GM21717 (cell line): ENCODE data around the gene KLRG1.
A peak's percentile ranks its signal among the peaks of the same experiment; 100 is the strongest.

Experiments used
- ATAC-seq: cut with Tn5 transposase; IDR thresholded peaks from one replicate; pipeline ENCODE4 v1.9.1; 2021; ENCODE audit warnings: mild to moderate bottlenecking, moderate library complexity; ENCODE audit not compliant: unreplicated experiment

KLRG1 gene

DNA sequence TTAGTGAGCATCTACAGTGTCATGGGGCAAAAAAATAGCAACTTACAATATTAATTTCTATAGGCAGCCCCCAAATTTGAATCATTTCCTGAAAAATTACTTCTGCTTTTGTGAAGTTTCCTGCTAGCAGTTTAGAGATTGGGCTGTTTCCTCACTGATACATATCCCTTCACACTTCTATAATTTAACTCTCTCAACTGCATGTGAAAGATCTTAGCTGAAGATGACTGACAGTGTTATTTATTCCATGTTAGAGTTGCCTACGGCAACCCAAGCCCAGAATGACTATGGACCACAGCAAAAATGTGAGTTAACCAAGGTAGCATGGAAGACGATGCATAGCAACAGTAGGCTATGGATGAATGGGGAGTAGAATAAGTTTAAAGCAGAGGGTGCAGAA is at the start of gene KLRG1:
KLRG1 (plus strand) TSS at position 134 of the 400 bp plus-strand sequence; CDS start at position 224, 90 bp downstream.
- no peak for ATAC-seq

GRCh38 chr12:8941691-8942478 is 47.5 kb upstream of the KLRG1 start:
- ATAC-seq = no peak

DNA sequence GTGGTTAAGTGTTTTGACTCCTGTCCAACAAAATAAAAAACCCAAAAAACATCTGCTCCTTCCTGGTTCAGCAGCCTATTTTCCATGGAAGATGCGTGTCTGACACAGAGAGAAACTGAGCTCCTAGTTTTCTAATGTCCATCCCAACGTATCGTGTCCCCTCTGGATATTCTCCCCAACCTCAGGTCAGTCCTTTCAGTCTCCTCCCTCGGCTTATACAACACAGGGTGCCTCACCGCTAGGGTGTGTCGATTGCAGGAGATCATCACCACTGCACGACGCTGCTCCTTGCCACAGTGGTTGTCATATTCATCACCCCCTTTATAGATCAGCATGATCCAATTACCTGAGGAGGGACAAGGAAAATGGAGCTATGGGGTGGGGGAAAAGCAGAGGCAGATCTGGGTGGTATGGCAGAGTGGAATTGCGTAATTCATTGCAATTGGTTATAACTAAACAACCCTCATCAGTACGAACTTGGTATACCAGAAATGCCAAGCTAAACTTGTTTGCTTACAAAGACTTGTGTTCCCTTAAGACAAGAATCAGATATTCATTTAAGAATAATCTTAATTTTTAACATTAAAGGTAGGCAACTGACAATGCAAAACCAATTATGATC is 45.7 kb upstream of the KLRG1 start:
- no peak for ATAC-seq

DNA sequence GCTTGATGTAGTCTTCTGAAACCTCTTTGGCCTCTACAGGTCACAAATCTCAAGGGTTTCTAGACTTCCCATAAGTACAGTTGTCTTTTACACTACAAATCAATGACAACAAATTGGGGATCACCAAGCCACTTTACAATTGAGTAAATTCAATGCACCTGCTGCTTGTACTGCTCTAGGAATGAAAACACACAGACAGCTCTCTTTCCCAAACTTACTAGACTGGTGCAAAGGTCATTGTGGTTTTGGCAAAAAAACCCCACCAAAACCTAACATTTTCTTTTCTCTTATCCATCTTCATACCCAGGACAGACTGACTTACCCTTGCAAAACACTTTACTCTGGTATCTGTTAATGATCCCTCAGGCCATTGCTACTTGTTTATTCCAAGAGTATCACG is 42.6 kb upstream of the KLRG1 start:
- ATAC-seq = no peak

- ATAC-seq = no peak
These were observed 41.6 kb upstream of the KLRG1 start for GRCh38 chr12:8947737-8948136.

DNA sequence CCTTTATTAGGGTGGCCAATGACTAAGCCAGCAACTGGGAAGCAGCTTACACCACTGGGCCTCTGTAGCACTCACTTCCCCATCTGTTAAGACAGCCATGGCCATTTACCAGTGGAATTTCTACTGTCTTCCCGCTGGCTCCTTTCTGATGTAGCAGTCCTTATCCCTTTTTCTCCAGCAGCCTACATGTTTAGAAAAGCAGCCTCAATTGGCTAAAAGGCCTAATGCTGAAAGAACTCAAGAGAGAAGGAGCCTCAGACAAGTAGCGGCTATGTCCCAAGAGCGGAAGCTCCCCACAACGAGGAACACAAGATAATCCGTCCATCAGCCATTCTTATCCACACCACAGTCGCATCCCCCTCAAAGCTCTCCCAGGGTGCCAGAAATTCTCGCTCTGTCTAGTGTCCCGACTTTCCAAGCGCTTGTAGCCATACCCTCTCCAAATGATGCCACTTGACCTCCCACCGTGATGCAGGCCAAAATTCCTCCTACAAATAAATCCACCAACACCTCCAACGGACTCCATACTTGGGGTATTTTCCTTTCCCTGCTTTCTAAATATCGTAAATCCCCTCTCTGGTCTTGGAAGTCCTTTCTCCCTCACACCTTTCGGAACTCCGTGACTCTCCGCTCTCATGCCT is 40.5 kb upstream of the KLRG1 start:
- ATAC-seq = no peak

DNA sequence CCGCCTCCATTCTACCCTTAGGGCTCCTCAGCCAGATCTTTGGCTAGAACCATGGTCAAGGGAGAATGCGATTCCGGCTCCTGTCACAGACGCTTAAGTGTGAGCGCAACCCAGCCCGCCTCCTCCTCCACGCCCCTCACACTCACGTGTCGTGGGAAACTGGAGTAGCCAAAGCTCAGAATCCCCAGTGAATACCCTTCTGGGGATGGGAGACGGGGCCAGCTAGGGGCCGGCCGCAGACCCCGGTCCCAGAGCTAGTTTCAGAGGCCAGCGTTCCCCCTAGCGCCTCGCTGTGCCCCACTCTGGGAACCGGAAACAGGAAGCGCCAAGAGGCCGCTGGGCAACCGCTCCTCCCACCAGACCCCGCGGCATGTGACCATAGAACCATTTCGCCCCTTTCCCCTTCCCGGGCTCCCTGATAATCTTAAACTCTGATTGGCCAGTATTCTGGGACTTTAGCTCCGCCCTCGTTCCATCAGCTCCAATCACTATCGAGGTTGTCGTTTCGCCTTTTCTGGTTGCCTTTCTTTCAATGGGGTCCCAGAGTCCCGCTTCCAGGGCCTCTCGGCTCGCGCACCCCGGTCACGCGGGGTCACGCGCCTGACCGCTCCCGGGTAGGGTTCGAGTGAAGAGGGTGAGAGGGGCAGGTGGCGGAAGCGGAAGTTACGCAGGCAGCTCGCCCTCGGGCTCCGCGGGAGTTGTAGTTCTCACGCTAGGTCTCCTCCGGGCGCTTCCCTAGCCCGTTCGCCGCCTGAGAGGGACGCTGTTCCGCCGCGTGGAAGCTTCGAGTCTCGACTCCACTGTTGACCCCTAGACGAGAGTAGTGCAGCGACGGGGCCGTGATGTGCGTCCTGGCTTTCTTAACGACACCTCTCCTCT is 39.8 kb upstream of the KLRG1 start, which contains the start of gene M6PR:
M6PR (minus strand) TSS at position 304 of the 879 bp plus-strand sequence. CDS start 3,241 bp downstream, outside the sequence.
- peak; percentile 86 for ATAC-seq

DNA sequence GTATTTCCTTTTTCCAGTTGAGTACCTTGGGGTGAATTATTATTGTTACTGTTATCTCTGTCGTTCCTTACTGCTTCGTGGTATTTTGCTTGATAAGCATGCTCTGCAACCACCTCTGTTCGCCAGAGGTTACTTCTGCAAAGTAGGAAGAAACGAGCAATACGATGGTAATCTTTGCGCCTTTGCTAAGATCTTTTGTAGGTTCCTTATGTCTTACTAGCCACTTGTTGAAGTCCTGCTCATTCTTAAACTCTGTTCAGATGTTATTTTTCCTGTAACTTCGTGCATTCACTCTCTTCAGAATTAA is 39.2 kb upstream of the KLRG1 start:
- peak; percentile 11 for ATAC-seq

DNA sequence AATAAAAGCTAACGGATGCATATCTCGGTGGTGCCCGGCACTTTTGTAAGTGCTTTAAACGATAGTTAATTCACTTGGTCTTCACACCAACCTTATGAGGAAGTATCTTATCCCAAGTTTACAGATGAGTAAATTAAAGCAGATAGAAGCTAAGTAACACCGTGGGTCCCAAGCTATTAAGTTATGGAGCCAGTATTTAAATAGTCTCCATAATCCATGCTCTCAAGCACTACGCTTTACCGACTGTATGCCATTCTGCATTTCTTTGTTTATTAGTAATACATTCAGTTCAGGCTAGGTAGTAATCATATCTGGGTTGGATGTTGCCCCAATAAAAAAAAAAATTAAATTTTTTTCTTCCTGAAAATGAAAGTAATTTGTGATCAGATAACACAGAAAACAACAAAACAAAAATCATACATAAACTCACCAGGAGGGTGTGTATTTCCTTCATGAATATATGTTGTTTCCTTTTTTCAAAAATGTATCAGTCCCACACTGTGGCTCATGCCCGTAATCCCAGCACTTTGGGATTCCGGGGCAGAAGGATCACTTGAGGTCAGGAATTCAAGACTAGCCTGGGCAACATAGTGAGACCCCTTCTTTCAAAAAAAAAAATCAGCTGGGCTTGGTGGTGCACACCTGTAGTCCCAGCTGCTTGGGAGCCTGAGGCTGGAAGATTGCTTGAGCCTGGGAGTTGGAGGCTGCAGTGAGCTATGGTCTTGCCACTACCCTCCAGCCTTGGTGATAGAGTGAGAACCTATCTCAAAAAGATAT is 38.5 kb upstream of the KLRG1 start:
- ATAC-seq = no peak

DNA sequence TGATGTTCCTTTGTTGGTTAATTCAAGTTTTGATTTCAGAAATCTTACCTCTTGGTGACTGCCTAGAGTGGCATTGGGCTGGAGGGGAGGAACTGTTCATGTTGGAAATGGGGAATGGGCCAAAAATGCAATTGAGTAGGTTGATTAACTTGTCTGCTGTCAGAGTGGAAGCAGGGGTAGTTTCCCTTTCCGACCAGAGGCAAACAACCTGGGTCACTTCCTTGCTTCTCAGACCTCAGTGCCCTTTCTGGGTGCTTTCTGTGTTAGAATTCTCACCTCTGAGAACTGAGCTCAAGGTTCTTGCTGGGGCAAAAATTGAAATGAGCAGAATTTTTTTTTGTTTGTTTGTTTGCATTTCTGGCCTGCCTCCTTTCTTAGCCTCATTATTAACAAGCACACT is 37.6 kb upstream of the KLRG1 start:
- ATAC-seq = no peak

DNA sequence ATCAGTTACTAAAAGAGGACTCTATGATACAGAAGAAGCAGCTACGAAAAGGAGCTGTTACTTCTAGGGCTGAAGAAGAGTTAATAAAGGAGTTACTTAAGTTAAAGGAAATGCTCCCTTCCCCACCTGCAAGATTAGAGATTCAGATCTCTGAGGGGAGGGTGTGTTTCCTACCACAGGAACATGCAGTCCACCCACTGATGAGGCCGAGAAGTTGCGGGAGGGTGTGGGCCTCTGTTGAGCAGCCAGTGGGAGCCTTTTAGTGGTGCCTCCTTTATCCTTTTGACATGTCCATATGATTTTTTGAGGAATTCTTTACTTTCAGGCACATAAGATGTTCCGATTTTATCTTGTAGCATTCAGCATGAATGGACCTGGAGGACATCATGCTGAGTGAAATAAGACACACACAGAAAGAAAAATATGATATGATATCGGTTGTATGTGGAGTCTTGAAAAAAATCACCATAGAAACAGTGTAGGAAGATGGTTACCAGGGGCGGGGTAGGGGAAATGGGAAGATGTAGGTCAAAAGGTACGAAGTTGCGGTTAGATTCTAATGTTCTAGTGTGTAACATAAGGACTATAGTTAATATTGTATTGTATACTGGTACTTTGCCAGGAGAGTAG is 35.5 kb upstream of the KLRG1 start:
- no peak for ATAC-seq

DNA sequence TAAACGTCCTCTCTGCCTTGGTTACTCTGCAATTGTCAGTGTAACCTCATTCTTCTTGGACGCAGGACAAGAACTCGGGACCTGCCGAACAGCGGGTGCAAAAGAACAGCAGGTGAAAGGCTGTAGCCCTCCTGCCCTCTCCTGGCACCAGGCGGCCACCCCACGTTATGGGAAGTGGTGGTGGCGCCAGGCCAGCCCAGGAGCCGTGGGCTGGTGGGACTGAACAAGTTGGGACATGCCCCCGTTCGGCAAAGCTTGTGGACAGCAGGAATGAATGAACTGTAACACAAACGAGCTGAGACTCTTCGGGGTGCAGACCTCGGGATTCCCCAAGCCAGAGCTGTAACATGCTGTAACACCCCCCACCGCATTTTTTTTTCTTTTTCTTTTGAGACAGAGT is 33.3 kb upstream of the KLRG1 start:
- no peak for ATAC-seq

DNA sequence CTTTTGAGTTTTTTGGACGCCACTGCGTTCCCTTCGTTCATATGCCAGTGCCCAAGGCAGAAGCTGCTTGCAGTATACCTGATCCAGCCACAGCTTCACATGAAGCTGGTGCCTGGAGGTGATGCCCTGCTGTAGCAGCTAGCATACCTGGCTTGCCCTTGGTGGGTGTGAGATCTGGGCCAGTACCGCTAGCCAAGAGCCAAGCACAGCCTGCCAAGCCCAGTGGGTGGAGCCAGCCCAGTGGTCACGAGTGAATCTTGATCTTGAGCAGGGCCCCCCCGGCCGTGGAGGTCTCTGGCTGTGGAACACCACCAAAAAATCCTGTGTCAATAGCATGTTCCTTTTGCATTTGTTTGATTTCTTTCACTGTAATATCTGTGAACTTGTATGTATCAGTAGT is 32.6 kb upstream of the KLRG1 start:
- ATAC-seq = no peak

DNA sequence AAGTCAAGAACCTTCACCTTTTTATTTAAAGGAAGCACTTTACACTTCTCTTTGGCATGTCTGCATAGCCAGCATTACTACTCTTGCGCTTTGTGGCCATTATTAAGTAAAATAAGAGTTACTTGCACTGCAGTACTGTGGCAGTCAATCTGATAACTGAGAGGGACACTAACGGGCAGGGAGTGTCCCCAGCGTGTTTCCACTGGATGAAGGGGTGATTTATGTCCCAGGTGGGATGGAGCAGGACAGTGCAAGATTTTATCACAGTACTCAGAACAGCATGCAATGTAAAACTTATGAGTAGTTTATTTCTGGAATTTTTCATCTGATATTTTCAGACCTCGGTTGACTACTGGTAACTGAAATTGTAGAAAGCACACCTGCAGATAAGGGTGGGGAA is 31.8 kb upstream of the KLRG1 start:
- ATAC-seq = no peak

DNA sequence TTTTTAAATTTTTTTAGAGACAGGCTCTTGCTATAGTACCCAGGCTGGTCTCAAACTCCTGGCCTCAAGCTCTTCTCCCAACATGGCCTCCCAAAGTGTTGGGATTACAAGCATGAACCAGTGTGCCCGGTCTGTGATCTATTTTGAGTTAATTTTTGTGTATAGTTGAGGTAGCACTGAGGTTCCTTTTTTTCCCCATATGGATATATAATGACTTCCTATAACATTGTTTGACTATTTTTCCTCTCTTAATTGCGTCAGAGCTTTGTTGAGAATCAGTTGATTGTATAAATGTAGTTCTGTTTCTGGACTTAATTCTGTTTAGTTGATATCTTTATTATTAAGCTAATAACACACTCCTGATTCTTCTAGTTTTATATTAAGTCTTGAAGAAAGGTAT is 31.3 kb upstream of the KLRG1 start:
- no peak for ATAC-seq

DNA sequence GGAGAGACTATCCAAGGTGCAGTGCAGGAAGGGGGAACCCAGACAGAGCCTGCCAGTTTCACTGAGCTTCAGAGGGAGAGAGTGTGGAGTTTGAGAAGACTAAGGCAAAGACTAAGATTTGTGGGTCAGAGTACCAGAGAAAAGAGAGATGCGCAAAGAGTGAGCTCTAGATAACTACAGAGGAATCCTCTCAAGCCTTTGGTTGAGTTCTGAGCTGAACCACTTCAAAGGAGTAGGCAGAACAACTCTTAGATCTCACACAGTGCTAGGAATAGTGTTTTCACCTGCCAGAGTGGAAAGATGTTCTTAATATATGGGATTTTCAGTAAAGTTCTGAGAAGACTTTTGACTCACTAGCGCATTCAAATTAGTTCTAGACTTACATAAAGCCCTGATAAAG is 29.2 kb upstream of the KLRG1 start:
- no peak for ATAC-seq

- ATAC-seq = no peak
These were observed 20.6 kb upstream of the KLRG1 start for GRCh38 chr12:8968761-8969160.

- no peak for ATAC-seq
These were observed 19.4 kb upstream of the KLRG1 start for GRCh38 chr12:8969861-8970411.

GRCh38 chr12:8970432-8970831 is 18.9 kb upstream of the KLRG1 start:
- ATAC-seq = no peak

DNA sequence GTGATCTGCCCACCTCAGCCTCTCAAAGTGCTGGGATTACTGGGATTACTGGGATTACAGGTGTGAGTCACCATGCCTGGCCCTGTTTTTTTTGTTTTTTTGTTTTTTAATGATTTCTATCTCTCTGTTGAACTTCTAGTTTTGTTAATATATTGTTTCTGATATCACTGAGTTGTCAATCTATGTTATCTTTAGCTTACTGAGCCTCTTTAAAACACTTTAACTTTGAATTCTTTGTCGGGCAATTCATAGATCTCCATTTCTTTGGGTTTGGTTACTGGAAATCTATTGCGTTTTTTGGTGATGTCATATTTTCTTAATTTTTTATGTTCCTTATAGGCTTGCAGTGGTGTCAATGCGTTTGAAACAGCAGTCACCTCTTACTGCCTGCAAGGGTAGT is 9.2 kb upstream of the KLRG1 start:
- ATAC-seq = no peak
